HG02938 (cell line): ENCODE measurements around the gene MORC2.

Source experiments
- ATAC-seq: cut with Tn5 transposase; IDR thresholded peaks from one replicate; pipeline ENCODE4 v1.9.1; 2021; ENCODE audit warnings: mild to moderate bottlenecking, moderate library complexity; ENCODE audit not compliant: unreplicated experiment

MORC2 gene

GRCh38 chr22:30949934-30950660 lies 18.5 kb downstream of the MORC2 start:
- ATAC-seq, result no peak

- ATAC-seq, result no peak
Measured at GRCh38 chr22:30948930-30949342, 19.6 kb downstream of the MORC2 start.

GRCh38 chr22:30947816-30948454 lies 20.6 kb downstream of the MORC2 start:
- no peak for ATAC-seq

GRCh38 chr22:30947173-30947815 lies 21.3 kb downstream of the MORC2 start:
- ATAC-seq, result no peak

GRCh38 chr22:30946354-30946753 lies 22.2 kb downstream of the MORC2 start:
- no peak for ATAC-seq

- ATAC-seq, result no peak
Measured at GRCh38 chr22:30945653-30946052, 22.9 kb downstream of the MORC2 start.

- no peak for ATAC-seq
Measured at GRCh38 chr22:30944986-30945385, 23.6 kb downstream of the MORC2 start.

- ATAC-seq, result no peak
Measured at GRCh38 chr22:30943368-30943767, 25.2 kb downstream of the MORC2 start.

GRCh38 chr22:30941363-30941740 lies 27.2 kb downstream of the MORC2 start:
- no peak for ATAC-seq

- no peak for ATAC-seq
Measured at GRCh38 chr22:30940685-30941362, 27.8 kb downstream of the MORC2 start.

- no peak for ATAC-seq
Measured at GRCh38 chr22:30934053-30934452, 34.5 kb downstream of the MORC2 start.

- no peak for ATAC-seq
Measured at GRCh38 chr22:30933457-30933856, 35.1 kb downstream of the MORC2 start.

GRCh38 chr22:30932661-30933060 lies 35.9 kb downstream of the MORC2 start:
- ATAC-seq, result no peak

- ATAC-seq, result no peak
Measured at GRCh38 chr22:30931541-30932300, 36.9 kb downstream of the MORC2 start.

- no peak for ATAC-seq
Measured at GRCh38 chr22:30930228-30930627, 38.3 kb downstream of the MORC2 start.

- no peak for ATAC-seq
Measured at GRCh38 chr22:30928401-30928800, 40.2 kb downstream of the MORC2 start.

GRCh38 chr22:30927806-30928205 lies 40.8 kb downstream of the MORC2 start:
- no peak for ATAC-seq

- ATAC-seq, result no peak
Measured at GRCh38 chr22:30926706-30927105, 41.9 kb downstream of the MORC2 start.

- no peak for ATAC-seq
Measured at GRCh38 chr22:30925667-30926066, 42.9 kb downstream of the MORC2 start.

GRCh38 chr22:30923168-30923900 lies 45.2 kb downstream of the MORC2 start:
- ATAC-seq, result no peak
